Activated T-helper 9 cell treated with anti-CD3 and anti-CD28 coated beads, Interleukin-2, amount 50 U/mL, for 16 hours (primary cell): ENCODE results near the gene KCND2.

ENCODE experiments used
- DNase-seq: peaks from one replicate; pipeline ENCODE4 v3.0.0-alpha.2; 2020; ENCODE audit warnings: low read depth

KCND2 gene

GRCh38 chr7:120311028-120311788 lies 38.2 kb downstream of the KCND2 start:
- DNase-seq: no peak

GRCh38 chr7:120320218-120320961 lies 47.4 kb downstream of the KCND2 start:
- DNase-seq: no peak

DNA sequence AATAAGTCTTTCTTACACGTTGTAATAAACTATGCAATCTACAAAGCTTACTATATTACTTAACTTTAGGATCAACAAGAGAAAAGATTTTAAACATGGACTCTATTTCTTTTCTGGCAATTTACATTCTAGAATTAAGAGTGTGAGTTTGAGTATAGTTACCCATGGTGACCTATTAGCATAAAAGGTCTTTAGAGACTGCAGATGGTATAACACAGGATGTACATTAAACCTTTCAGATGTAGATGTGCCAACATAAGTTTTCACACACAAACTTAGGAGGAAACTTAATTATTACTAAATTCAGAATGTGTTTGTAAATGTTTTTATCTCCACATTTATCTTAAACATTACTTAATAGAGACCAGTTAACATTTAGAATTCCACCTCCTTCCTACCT lies 54.1 kb downstream of the KCND2 start:
- no peak for DNase-seq

DNA sequence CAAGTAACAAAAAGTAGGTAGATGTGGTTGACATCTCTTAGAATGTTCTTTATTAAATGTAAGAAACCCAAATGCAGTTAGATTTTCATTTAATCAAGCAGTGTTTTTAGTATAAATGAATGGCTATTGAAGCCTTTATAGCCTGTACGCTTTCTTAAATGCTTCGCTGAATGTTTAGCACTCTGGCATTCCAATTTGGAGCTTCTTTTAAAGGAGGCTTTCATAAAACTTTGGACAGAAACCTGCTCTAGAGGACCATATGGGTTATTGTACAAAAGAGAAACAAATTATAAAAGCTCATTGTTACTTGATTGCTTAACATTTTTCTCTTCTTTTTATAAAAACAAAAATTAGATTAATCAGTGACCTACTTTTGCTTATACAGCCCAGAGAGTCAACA lies 59.5 kb downstream of the KCND2 start:
- no peak for DNase-seq

GRCh38 chr7:120334475-120334874 lies 61.5 kb downstream of the KCND2 start:
- no peak for DNase-seq

GRCh38 chr7:120337308-120337907 lies 64.4 kb downstream of the KCND2 start:
- DNase-seq: no peak

- no peak for DNase-seq
Observed at GRCh38 chr7:120344276-120344675, 71.3 kb downstream of the KCND2 start.

DNA sequence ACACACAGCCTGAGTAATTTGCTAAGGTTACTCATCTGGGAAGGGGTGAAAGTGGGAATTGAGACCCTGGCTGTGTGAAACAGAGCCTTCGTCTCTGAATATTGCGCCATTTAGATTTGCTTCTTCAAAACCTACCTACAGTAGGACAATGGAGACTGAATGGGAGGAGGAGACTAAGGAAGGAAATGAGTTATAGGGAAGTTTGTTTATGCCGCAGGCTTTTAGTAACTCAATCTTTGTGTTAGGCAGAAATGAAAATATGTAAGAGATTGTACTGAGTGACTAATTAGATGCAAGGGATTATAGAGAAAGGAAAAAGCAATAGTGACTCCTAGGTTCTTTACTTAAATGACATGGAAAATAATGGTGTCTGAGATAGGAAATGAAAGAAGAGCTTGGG lies 80.2 kb downstream of the KCND2 start:
- no peak for DNase-seq

- DNase-seq: no peak
Observed at GRCh38 chr7:120360918-120361317, 87.9 kb downstream of the KCND2 start.

- DNase-seq: no peak
Observed at GRCh38 chr7:120363414-120363813, 90.4 kb downstream of the KCND2 start.

- DNase-seq: no peak
Observed at GRCh38 chr7:120370954-120371353, 98.0 kb downstream of the KCND2 start.

GRCh38 chr7:120373174-120373573 lies 100.2 kb downstream of the KCND2 start:
- DNase-seq: no peak

DNA sequence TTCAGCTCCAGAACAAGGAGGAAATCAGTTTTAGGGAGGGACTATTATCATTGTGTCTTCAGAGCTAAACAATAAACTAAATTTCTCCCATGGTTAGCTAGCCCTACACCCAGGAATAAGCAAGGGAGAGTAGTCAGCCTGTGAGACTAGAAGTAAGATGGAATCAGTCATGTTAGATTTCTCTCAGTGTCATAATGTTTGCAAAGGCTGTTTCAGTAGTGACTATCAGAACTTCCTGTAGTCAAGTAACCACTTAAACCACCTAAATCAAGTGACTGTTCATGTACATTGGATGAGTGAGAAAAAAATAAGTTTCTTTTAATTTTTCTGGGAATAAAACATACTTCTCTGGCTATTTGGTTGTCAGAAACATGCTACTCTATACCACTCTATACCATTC lies 121.6 kb downstream of the KCND2 start:
- no peak for DNase-seq

DNA sequence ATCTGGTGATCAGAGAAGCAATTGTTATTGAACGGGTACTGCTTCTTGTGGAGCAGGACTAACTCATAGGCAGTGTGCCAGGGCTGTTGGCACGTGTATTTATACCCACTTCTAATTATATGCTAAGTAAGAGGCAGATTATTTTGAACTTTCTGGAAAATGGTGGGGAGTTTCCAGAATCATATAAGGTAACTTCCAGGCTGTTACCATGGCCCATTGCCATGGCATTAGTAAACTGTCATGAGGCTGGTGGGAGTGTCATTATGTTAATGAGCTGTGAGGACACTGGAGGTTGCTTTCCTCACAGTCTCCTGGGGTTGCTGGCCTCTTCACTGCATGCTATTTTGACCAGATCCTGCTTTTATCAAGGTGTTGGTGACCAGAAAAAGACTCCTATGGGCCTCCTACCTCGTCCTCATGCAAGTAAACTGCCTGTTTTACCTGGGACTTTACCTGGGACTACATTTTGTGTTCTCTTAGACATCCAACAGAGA lies 122.6 kb downstream of the KCND2 start:
- DNase-seq: no peak

GRCh38 chr7:120398284-120399000 lies 125.5 kb downstream of the KCND2 start:
- DNase-seq: no peak

DNA sequence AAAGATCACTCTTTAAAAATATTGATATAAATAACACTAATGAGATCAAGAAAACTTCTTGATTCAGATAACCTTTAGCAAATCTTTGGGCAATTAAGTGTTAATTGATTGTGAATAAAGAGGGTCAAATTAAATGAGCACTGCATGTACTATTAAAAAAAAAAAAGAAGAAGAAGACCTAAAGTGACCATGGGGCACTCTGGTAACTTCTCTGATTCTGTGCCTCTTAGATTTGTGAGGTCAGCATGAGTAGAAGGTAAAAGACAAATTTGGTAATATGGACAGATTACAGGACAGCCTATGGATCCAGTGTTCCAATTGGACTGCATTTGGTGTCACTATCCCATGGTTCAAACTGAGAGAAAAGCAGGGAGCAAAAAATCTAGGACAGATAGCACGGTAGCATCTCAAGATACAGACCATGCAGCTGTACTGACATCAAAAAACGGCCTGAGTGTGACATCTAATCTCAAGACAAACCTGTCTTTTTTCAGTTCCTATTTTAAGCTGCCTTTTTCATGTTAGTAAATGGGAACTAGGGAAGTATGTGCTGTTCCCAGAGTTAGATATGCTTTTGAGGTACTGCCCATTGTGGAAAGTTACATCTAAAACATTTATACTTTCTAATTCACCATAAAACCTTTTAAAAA lies 128.0 kb downstream of the KCND2 start:
- DNase-seq: no peak

DNA sequence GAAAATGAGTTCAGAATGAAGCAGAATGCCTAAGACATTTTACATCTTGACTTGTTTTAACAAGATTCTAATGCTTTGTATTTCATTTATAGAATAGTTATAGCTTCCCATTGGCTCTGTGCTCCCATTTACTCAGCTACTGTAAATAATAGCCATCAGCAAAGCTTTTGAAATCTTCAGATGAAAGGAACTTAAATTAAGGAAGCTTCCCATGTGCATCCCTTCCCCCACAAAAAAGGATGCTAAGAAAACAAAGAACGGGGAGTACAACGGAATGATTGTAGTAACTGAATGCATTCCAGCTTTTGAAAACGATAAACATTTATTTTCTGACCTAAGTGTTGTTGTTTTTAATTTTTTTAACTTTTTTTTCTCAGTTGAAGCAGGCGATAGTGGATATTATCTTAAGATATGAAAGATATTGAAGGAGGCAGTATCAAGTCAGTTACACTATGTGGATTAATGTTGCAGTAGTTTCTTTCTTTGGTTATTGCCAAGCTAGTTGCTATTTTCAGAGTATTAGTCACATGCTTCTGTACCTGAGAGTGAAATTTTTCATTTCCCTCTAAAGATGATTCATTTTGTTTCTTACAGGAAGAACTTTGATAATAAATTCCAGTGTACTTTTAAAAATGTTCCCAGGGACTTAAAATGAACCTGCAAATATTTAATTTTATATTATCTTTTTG lies 129.2 kb downstream of the KCND2 start:
- DNase-seq: no peak

- no peak for DNase-seq
Observed at GRCh38 chr7:120402801-120403200, 129.8 kb downstream of the KCND2 start.

- no peak for DNase-seq
Observed at GRCh38 chr7:120404042-120404441, 131.1 kb downstream of the KCND2 start.

DNA sequence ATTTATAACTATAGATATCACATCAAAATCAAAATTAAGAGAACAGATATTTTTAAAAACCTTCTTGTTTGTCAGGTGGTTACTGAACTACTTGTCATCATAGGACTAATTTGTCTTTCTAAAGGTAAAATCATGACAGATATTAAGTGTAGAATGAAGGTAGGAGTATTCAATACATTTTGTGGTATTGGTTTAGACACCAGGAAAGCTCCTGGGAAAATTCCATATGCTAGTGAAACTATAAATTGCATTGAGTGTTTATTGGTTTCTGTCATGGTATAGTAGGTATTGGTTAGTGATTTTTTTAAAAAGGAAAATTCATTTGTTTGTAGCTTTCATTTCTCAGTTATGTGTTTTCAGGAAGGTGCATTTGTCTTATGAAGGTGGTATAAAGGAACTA lies 132.7 kb downstream of the KCND2 start:
- no peak for DNase-seq

GRCh38 chr7:120407010-120407409 lies 134.0 kb downstream of the KCND2 start:
- no peak for DNase-seq
